Keratinocyte (primary cell): ENCODE measurements around the gene PPARD. TPM values are rescaled to one million over a fixed set of nuclear protein-coding genes. Genes with fewer than 3 reads are reported as not detected.

Experiments used
- DNase-seq: peaks from one replicate; pipeline ENCODE4 v3.0.0-alpha.2; 2011; ENCODE audit warnings: low read depth, missing footprints, low spot score
- FAIRE-seq: peaks from 2 replicates; lab custom pipeline; 2011; peaks lifted over from hg19 to GRCh38; lab: Jason Lieb, UNC
- H2AFZ ChIP-seq: 2 replicates; pipeline ENCODE4 v1.6.0; 2012; ENCODE audit warnings: low read length, control low read depth, inconsistent platforms; ENCODE audit not compliant: control insufficient read depth
- H3K27ac ChIP-seq: 2 replicates; pipeline ENCODE4 v1.5.1; 2011; ENCODE audit warnings: low read length; ENCODE audit not compliant: control insufficient read depth, insufficient read depth
- H3K27me3 ChIP-seq: 3 replicates; pipeline ENCODE4 v1.6.0; 2011; ENCODE audit warnings: low read length; ENCODE audit not compliant: control insufficient read depth, insufficient read depth; ENCODE audit errors: extremely low read depth
- H3K36me3 ChIP-seq, 2 experiments: 2 replicates in 1 of 2; 3 replicates in 1 of 2; pipeline ENCODE4 v1.5.1; 2011; ENCODE audit warnings: low read length in 2 of 2, mild to moderate bottlenecking in 1 of 2; ENCODE audit not compliant: control insufficient read depth in 2 of 2, insufficient read depth in 2 of 2; ENCODE audit errors: extremely low read depth in 1 of 2
- H3K4me1 ChIP-seq: 3 replicates; pipeline ENCODE4 v1.5.1; 2011; ENCODE audit warnings: low read length; ENCODE audit not compliant: control insufficient read depth, insufficient read depth; ENCODE audit errors: extremely low read depth
- H3K4me2 ChIP-seq: 3 replicates; pipeline ENCODE4 v1.6.0; 2011; ENCODE audit warnings: low read depth, low read length; ENCODE audit not compliant: control insufficient read depth, insufficient read depth; ENCODE audit errors: extremely low read depth
- H3K4me3 ChIP-seq, 3 experiments: fragments of 200-600 bp in 1 of 3; sonication (generic) in 1 of 3; 2 replicates in 2 of 3; 3 replicates in 1 of 3; pipeline ENCODE4 v1.5.1; 2011 to 2016; ENCODE audit warnings: low read length in 3 of 3, mild to moderate bottlenecking in 3 of 3, control low read depth in 2 of 3, inconsistent platforms in 1 of 3, low read depth in 1 of 3, mixed read lengths in 1 of 3, mixed run types in 1 of 3, moderate library complexity in 1 of 3; ENCODE audit not compliant: control insufficient read depth in 2 of 3, insufficient read depth in 2 of 3; ENCODE audit errors: extremely low read depth in 1 of 3
- H3K79me2 ChIP-seq: 2 replicates; pipeline ENCODE4 v1.6.0; 2012; ENCODE audit warnings: low read length; ENCODE audit not compliant: control insufficient read depth, insufficient read depth
- H3K9ac ChIP-seq: 3 replicates; pipeline ENCODE4 v1.6.0; 2011; ENCODE audit warnings: low read length; ENCODE audit not compliant: control insufficient read depth, insufficient read depth; ENCODE audit errors: extremely low read depth
- H3K9me1 ChIP-seq: 3 replicates; pipeline ENCODE4 v1.6.0; 2011; ENCODE audit warnings: low read length; ENCODE audit not compliant: control insufficient read depth, insufficient read depth; ENCODE audit errors: extremely low read depth
- H3K9me3 ChIP-seq: 2 replicates; pipeline ENCODE4 v1.5.1; 2012; ENCODE audit warnings: low read depth, low read length; ENCODE audit not compliant: control insufficient read depth
- H4K20me1 ChIP-seq: 3 replicates; pipeline ENCODE4 v1.6.0; 2011; ENCODE audit warnings: low read length; ENCODE audit not compliant: control insufficient read depth, insufficient read depth; ENCODE audit errors: extremely low read depth
- EZH2 ChIP-seq: IDR thresholded peaks from one replicate; pipeline ENCODE4 v1.6.1; 2012; ENCODE audit warnings: inconsistent platforms, mild to moderate bottlenecking, low read length, moderate library complexity
- dilution Hi-C: fragments of 300-500 bp; cut with MboI; formaldehyde crosslinking; loops from one replicate; pipeline ENCODE4 v1.7.0; 2020; ENCODE audit warnings: low sequenced_read_pairs; ENCODE audit not compliant: extremely low pct_ligation_motif_present
- polyA plus RNA-seq, 5 experiments: library from polyadenylated mRNA; depleted of rRNA in 3 of 5; stranded (reverse) in 3 of 5; stranded (forward) in 1 of 5; unstranded in 1 of 5; fragments of >200 nt; gene quantifications; 1 replicate in 1 of 5; 2 replicates in 3 of 5; 3 replicates in 1 of 5; pipeline versions ENCODE4 v1.2.1 to v1.2.3, GENCODE V29; 2011 to 2012; ENCODE audit warnings: missing spikeins in 2 of 5, low read depth in 1 of 5, low replicate concordance in 1 of 5
- TF ChIP-seq, protein P1 (sequence below), 3 experiments: IDR thresholded peaks in 1 of 3; conservative IDR thresholded peaks in 1 of 3; optimal IDR thresholded peaks in 1 of 3; 2 replicates in 2 of 3; 3 replicates in 1 of 3; pipeline versions ENCODE3 to v1.5.1; 2011; ENCODE audit warnings: low read length in 3 of 3, mild to moderate bottlenecking in 3 of 3, moderate library complexity in 2 of 3, control low read depth in 1 of 3, inconsistent platforms in 1 of 3; ENCODE audit not compliant: insufficient read depth in 2 of 3; ENCODE audit errors: extremely low read depth in 1 of 3

PPARD gene
- polyA plus RNA-seq, 1 donor (not counting 4 experiments of a cell fraction or from before 2014, with no cell fraction given): 15.1 TPM

DNA sequence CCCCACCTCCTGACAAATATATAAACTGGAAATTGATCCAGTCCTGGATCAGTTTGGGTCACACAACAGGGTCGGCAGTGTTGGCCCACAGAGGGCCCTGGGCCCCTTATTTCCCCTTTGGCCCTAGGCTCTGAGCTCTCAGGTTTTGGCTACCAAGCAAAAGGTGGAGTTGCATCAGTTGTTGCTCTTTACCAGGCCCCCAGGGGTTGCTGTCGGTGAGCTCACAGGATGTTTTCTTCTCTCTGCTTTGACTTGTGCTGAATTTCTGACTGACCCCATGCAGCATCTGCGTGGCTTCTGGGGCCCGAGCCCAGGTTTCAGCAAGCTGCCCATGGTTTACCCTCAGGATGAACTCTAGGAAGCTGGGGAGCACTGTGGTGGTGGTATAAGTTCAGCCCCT, 44.6 kb downstream of the PPARD start:
- no peaks in the 10 kb centered on the region for H3K27me3 ChIP-seq
- no peaks in the 10 kb centered on the region for H4K20me1 ChIP-seq
- DNase-seq (no peak), FAIRE-seq (no peak)
- H3K4me1 ChIP-seq: peaks cover 29% of the 10 kb centered on the region
- H3K9ac ChIP-seq: no peak overlapping the region
- TF ChIP-seq, protein P1, sequence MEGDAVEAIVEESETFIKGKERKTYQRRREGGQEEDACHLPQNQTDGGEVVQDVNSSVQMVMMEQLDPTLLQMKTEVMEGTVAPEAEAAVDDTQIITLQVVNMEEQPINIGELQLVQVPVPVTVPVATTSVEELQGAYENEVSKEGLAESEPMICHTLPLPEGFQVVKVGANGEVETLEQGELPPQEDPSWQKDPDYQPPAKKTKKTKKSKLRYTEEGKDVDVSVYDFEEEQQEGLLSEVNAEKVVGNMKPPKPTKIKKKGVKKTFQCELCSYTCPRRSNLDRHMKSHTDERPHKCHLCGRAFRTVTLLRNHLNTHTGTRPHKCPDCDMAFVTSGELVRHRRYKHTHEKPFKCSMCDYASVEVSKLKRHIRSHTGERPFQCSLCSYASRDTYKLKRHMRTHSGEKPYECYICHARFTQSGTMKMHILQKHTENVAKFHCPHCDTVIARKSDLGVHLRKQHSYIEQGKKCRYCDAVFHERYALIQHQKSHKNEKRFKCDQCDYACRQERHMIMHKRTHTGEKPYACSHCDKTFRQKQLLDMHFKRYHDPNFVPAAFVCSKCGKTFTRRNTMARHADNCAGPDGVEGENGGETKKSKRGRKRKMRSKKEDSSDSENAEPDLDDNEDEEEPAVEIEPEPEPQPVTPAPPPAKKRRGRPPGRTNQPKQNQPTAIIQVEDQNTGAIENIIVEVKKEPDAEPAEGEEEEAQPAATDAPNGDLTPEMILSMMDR (optimal IDR thresholded peaks at IDR 0.05 in 1 of 3, IDR thresholded peaks at IDR 0.05 in 1 of 3, conservative IDR thresholded peaks at IDR 0.05 in 1 of 3; ENCODE audit: extremely low read depth in 1 of 3, insufficient read depth in 2 of 3, low read length in 3 of 3): peak in 1 of 3 experiments; percentile 28
- TF ChIP-seq EZH2: no peak
- dilution Hi-C loops: no loop called here
- H3K27ac ChIP-seq: no peak overlapping the region
- no peaks in the 10 kb centered on the region for H3K36me3 ChIP-seq
- no peak overlapping the region for H2AFZ ChIP-seq
- H3K4me3 ChIP-seq: no peak overlapping the region
- H3K9me3 ChIP-seq: no peaks in the 10 kb centered on the region
- no peak overlapping the region for H3K4me2 ChIP-seq
- no peaks in the 10 kb centered on the region for H3K9me1 ChIP-seq
- no peaks in the 10 kb centered on the region for H3K79me2 ChIP-seq

DNA sequence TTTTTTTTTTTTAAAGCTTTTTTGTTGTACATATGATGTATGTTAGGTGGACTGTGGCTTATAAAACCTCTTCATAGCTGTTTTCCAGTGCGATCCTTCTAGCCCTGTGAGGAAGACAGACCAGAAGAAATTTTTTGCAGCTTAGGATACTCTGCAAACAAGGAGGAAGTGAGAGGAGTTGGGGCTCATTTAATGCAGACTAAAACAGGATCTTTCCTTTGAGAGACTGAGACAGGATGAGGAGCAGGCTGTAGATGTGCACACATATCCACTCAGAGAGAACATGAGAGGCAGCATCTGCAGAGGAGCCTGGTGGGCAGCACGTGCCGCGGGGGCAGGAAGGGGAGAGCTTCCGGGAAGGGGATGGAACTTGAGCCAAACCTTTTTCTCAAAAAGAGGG, 45.7 kb downstream of the PPARD start:
- TF ChIP-seq EZH2: no peak
- TF ChIP-seq, protein P1 (optimal IDR thresholded peaks at IDR 0.05 in 1 of 3, IDR thresholded peaks at IDR 0.05 in 1 of 3, conservative IDR thresholded peaks at IDR 0.05 in 1 of 3; ENCODE audit: extremely low read depth in 1 of 3, insufficient read depth in 2 of 3, low read length in 3 of 3): no peak
- Histone ChIP-seq H3K9me1 (no peaks in the 10 kb centered on the region), H2AFZ (no peak overlapping the region), H3K4me3 (no peak overlapping the region), H3K27ac (no peak overlapping the region), H3K4me1 (peaks cover 39% of the 10 kb centered on the region), H3K27me3 (no peaks in the 10 kb centered on the region), H4K20me1 (no peaks in the 10 kb centered on the region), H3K79me2 (no peaks in the 10 kb centered on the region), H3K36me3 (no peaks in the 10 kb centered on the region), H3K9ac (no peak overlapping the region), H3K4me2 (no peak overlapping the region), H3K9me3 (no peaks in the 10 kb centered on the region)
- FAIRE-seq (no peak), DNase-seq (no peak)
- dilution Hi-C loops: no loop called here
